Adrenal gland (tissue), 5 donors: ENCODE measurements around the gene NUP93.

ENCODE experiments used
- CTCF ChIP-seq, 6 experiments: fragments of 450-650 bp in 4 of 6; fragments of 200-600 bp in 2 of 6; sonication (generic) in 1 of 6; IDR thresholded peaks; 1 replicate in 5 of 6; 2 replicates in 1 of 6; pipeline versions ENCODE4 v1.5.1 to v1.8.0; 2016 to 2021; ENCODE audit warnings: antibody characterized with exemption in 6 of 6, mild to moderate bottlenecking in 2 of 6, moderate library complexity in 1 of 6
- POLR2A ChIP-seq, 2 donors: fragments of 450-650 bp; IDR thresholded peaks; one replicate each; pipeline ENCODE4 v1.6.1; 2017; ENCODE audit warnings: antibody characterized with exemption in 2 of 2, mild to moderate bottlenecking in 2 of 2, moderate library complexity in 1 of 2
- donor health status: DM: no; HTN: no; CAD: no.

GRCh38 chr16:56785317-56785716, 55.4 kb downstream of the NUP93 start:
- TF ChIP-seq CTCF (IDR thresholded peaks at IDR 0.05) (no peak), POLR2A (IDR thresholded peaks at IDR 0.05) (no peak)
